Activated CD4-positive, alpha-beta T cell treated with anti-CD3 and anti-CD28 coated beads for 36 hours (primary cell): ENCODE measurements around the gene CENPX. TPM values are rescaled to one million over a fixed set of nuclear protein-coding genes. Genes with fewer than 3 reads are reported as not detected.
A peak's percentile ranks its signal among the peaks of the same experiment; 100 is the strongest.

Experiments
- ATAC-seq: fragments of 200-7000 bp; cut with Tn5 transposase; one replicate; pipeline ENCODE4 v1.10.0; 2021; ENCODE audit warnings: mild to moderate bottlenecking, moderate library complexity
- CTCF ChIA-PET: fragments of 350-600 bp; sonication (Branson Sonifier 250); formaldehyde crosslinking; loops from one replicate; lab custom pipeline; 2021; ENCODE audit warnings: antibody characterized with exemption; lab: Charles Lee
- POLR2A ChIA-PET: fragments of 350-600 bp; sonication (Branson Sonifier 250); formaldehyde crosslinking; loops from one replicate; lab custom pipeline; 2021; ENCODE audit warnings: antibody characterized with exemption, inconsistent platforms; lab: Charles Lee
- DNase-seq: peaks from one replicate; pipeline ENCODE4 v3.0.0-alpha.2; 2020
- H3K27ac Mint-ChIP-seq: one replicate; pipeline ENCODE4 v1.8.0; 2021; ENCODE audit warnings: mixed read lengths
- H3K27me3 Mint-ChIP-seq: one replicate; pipeline ENCODE4 v1.8.0; 2021; ENCODE audit warnings: mixed read lengths
- H3K36me3 Mint-ChIP-seq: one replicate; pipeline ENCODE4 v1.8.0; 2021; ENCODE audit warnings: low read depth, mixed read lengths
- H3K4me1 Mint-ChIP-seq: one replicate; pipeline ENCODE4 v1.8.0; 2021; ENCODE audit warnings: mixed read lengths
- H3K4me3 Mint-ChIP-seq: one replicate; pipeline ENCODE4 v1.8.0; 2021; ENCODE audit warnings: mild to moderate bottlenecking, moderate library complexity, mixed read lengths
- H3K9me3 Mint-ChIP-seq: one replicate; pipeline ENCODE4 v1.8.0; 2021; ENCODE audit warnings: low read depth, mixed read lengths
- intact Hi-C, 2 experiments: fragments of 100-400 bp; cut with DNase I in 1 of 2; cut with micrococcal nuclease in 1 of 2; formaldehyde crosslinking; loops; one replicate each; pipeline versions ENCODE4 v1.14.2 to v1.15.1; 2022 to 2024; cut with DNase I, micrococcal nuclease
- total RNA-seq, 2 experiments: library from RNA; stranded (reverse); gene quantifications; one replicate each; pipeline ENCODE4 v1.2.3, GENCODE V29; 2021

CENPX gene
- total RNA-seq, 2 experiments from 2014 or later = 77.5 to 84.1 TPM

DNA sequence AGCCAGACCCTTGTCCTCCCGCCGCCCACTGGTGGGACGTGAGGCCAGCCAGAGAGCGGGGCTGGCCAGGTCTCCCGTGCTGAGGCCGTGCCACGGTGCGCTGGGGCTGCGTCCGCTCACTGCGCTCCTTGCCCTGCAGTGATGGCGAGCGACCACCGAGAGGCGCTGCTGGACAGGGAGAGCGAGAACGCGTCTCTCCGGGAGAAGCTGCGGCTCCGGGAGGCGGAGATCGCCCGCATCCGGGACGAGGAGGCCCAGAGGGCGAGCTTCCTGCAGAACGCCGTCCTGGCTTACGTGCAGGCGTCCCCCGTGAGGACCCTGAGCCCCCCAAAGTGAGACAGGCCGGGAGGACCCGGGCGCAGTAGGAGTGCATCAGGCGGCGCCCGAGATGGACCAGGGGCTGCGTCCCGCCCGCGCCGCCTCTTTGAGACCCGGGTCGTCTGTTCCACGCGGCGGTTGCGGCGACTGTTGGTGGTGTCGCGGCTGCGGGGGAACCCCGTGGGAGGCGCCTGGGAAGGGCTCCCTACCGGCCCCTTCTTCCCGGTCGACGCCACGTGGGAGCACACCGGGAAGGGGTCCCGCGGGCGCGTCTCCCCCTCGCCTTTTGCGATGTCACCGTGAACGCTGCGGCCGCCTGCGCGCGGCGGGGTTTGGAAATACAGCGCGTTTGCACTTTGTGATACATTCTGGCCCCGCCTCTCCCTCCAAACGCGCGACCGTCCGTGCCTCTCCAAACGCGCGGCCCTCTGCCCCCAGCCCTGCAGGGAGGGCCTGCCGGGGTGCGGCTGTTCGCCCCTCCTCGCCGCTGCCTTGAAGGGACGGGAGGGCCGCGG, 8.0 kb upstream of the CENPX start:
- Mint-ChIP-seq H3K4me1 (peaks cover 13% of the 10 kb centered on the region), H3K9me3 (no peaks in the 10 kb centered on the region), H3K27ac (no peak overlapping the region), H3K36me3 (peaks cover 11% of the 10 kb centered on the region), H3K27me3 (no peaks in the 10 kb centered on the region), H3K4me3 (peak overlapping the region; percentile 67)
- CTCF ChIA-PET = interaction anchor here (0.6 to 3.4 kb wide), 26 partner anchors 10 to 384 kb away, joined by 3 to 35 read pairs (median 3); partner anchors contain the start of genes DUS1L, FASN, MAFG and PYCR1
- POLR2A ChIA-PET = interaction anchor here (0.6 kb wide), 1 partner anchor 537 kb away, joined by 6 read pairs; no protein-coding TSS in a partner anchor
- peak; percentile 79 for ATAC-seq
- intact Hi-C loops = loop anchor here (1.0 to 10.0 kb wide), 8 partner anchors 7 to 467 kb away; partner anchors contain the start of genes FASN (in 2 of the 2), LRRC45 (in 2 of the 2), ALYREF (in 1 of the 2) and ANAPC11 (in 1 of the 2)
- DNase-seq = peak; percentile 92

DNA sequence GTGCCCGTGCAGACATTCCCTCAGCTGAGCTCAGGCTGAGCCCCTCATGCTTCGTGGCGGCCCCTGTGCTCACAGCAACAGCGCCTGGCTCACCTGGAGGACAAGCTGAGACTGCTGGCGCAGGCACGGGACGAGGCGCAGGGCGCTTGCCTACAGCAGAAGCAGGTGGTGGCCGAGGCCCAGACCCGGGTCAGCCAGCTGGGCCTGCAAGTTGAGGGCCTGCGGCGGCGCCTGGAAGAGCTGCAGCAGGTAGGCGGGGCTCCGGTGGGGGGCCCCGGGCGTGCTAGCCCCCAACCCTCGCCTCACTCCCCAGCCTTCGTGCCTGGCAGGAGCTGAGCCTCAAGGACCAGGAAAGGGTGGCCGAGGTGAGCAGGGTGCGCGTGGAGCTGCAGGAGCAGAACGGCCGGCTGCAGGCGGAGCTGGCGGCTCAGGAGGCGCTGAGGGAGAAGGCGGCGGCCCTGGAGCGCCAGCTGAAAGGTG, 7.4 kb upstream of the CENPX start:
- H3K27ac Mint-ChIP-seq = no peak overlapping the region
- H3K4me3 Mint-ChIP-seq = no peak overlapping the region
- POLR2A ChIA-PET = no interaction called here

DNA sequence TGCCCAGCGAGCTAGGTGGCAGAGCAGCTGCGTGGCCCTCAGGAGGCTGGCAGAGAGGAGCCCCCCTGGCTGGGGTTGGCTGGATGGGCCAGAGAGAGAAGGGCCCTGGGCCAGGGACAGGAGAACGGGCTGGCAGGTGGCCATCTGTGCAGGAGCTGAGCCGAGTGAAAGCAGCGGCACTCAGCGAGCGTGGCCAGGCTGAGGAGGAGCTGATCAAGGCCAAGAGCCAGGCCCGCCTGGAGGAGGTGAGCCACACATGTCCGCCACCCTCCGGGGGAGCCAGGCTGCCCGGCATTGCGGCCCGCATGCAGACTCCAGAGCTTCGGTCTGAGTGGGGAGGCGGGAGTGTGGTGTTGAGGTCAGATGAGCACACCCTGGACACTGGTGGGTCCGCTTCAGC, 6.7 kb upstream of the CENPX start:
- Mint-ChIP-seq H3K9me3 (no peaks in the 10 kb centered on the region), H3K4me1 (peaks cover 7% of the 10 kb centered on the region), H3K4me3 (peak overlapping the region; percentile 6), H3K36me3 (peaks cover 4% of the 10 kb centered on the region), H3K27me3 (no peaks in the 10 kb centered on the region), H3K27ac (no peak overlapping the region)
- ChIA-PET CTCF (interaction anchor here (0.8 to 3.4 kb wide), 6 partner anchors 20 to 129 kb away, joined by 3 to 35 read pairs (median 4); partner anchors contain the start of gene DUS1L), POLR2A (no interaction called here)
- ATAC-seq (no peak), DNase-seq (no peak)
- intact Hi-C loops = no loop called here

More for the DNA sequence above, 7.4 kb upstream of the CENPX start:
- Mint-ChIP-seq H3K9me3 (no peaks in the 10 kb centered on the region), H3K27me3 (no peaks in the 10 kb centered on the region), H3K4me1 (peaks cover 7% of the 10 kb centered on the region), H3K36me3 (peaks cover 4% of the 10 kb centered on the region)
- CTCF ChIA-PET = interaction anchor here (0.6 to 3.4 kb wide), 20 partner anchors 9 to 206 kb away, joined by 3 to 35 read pairs (median 3); partner anchors contain the start of genes DUS1L and MAFG
- intact Hi-C loops = loop anchor here (1.0 to 10.0 kb wide), 6 partner anchors 68 to 467 kb away; partner anchors contain the start of gene FASN (in 2 of the 2)
- ATAC-seq (no peak), DNase-seq (no peak)

DNA sequence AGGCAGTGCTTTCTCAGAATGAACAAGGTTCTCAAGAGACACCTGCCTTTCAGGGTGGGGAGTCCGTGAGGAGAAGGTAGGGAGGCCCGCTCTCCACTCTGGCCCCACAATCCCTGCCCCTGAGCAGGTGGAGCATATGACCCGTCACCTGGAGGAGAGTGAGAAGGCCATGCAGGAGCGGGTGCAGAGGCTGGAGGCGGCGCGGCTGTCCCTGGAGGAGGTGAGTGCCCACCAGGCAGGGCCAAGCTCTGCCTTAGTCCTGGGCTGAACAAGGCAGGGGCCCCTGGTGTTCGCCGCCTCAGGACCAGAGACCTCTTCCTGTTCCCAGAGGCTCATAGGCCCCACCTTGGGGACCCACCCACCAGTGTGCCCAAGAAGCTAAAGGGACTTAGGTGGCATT, 6.3 kb upstream of the CENPX start:
- H3K27me3 Mint-ChIP-seq = no peaks in the 10 kb centered on the region
- intact Hi-C loops = no loop called here
- DNase-seq (no peak), ATAC-seq (no peak)
- ChIA-PET CTCF (interaction anchor here (3.0 to 3.4 kb wide), 2 partner anchors 70 to 125 kb away, joined by 8 to 35 read pairs; no protein-coding TSS in a partner anchor), POLR2A (no interaction called here)
- H3K4me1 Mint-ChIP-seq = peaks cover 10% of the 10 kb centered on the region
- no peak overlapping the region for H3K27ac Mint-ChIP-seq
- H3K4me3 Mint-ChIP-seq = no peak overlapping the region
- peaks cover 4% of the 10 kb centered on the region for H3K36me3 Mint-ChIP-seq
- H3K9me3 Mint-ChIP-seq = no peaks in the 10 kb centered on the region

DNA sequence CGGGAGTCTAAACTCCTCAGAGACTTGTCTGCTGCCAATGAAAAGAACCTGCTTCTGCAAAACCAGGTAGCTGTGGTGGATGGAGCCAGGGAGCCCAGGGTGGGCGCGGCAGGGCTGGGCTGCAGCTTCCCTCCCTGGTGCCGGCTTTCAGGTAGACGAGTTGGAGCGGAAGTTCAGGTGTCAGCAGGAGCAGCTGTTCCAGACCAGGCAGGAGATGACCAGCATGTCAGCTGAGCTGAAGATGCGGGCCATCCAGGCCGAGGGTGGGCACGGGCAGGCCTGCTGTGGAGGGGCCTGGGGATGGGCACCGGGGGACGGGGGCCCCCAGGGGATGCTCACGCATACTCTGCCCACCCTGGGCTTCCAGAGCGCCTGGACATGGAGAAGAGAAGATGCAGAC, 5.6 kb upstream of the CENPX start:
- no peaks in the 10 kb centered on the region for H3K9me3 Mint-ChIP-seq
- no peak for ATAC-seq
- POLR2A ChIA-PET = no interaction called here
- H3K27ac Mint-ChIP-seq = no peak overlapping the region
- H3K36me3 Mint-ChIP-seq = peaks cover 4% of the 10 kb centered on the region
- DNase-seq = no peak
- peaks cover 11% of the 10 kb centered on the region for H3K4me1 Mint-ChIP-seq
- no peaks in the 10 kb centered on the region for H3K27me3 Mint-ChIP-seq
- no peak overlapping the region for H3K4me3 Mint-ChIP-seq
- CTCF ChIA-PET = interaction anchor here (0.9 to 1.0 kb wide), 2 partner anchors 9 to 10 kb away, joined by 3 to 5 read pairs; partner anchors contain the start of gene DCXR
- intact Hi-C loops = no loop called here

DNA sequence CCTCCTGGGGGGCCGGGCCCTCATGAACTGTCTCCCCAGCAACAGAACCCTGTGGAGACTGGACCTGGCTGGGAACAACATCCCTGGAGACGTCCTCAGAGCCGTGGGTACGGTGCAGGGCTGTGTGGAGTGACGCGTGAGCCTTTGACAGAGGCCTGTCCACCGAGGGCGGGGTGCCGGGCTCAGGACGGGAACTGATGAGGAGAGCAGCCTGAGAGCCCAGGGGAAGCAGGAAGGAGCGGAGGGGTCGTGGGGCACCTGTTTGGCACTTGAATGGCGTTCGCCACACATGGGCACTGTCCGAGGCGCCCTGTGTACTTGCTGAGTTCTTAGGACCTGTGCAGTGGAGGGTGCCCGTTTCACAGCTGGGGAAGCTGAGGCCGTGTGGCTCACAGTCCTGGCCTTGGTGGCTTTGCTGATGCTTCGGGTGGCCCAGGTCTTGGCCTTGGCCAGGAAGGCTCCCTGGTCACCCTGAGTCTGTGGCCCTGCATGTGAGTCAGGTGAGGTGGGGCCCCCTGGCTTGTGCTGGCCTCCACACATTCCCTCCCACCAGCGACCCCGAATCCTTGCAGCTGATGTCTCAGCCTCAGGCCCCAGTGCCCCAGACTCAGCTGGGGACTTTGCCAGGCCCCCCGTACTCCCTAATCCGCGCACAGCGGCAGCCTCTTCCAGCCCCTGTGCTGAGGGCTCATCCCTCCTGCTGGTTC, 2.9 kb upstream of the CENPX start:
- ChIA-PET CTCF (interaction anchor here (0.8 kb wide), 1 partner anchor 12 kb away, joined by 3 read pairs; the partner anchor contains the start of gene DCXR), POLR2A (interaction anchor here (0.8 to 1.0 kb wide), 2 partner anchors 9 to 73 kb away, joined by 3 read pairs; no protein-coding TSS in a partner anchor)
- no peak for ATAC-seq
- peaks cover 4% of the 10 kb centered on the region for H3K36me3 Mint-ChIP-seq
- H3K9me3 Mint-ChIP-seq = no peaks in the 10 kb centered on the region
- H3K4me3 Mint-ChIP-seq = no peak overlapping the region
- H3K27me3 Mint-ChIP-seq = no peaks in the 10 kb centered on the region
- intact Hi-C loops = no loop called here
- peaks cover 17% of the 10 kb centered on the region for H3K4me1 Mint-ChIP-seq
- no peak overlapping the region for H3K27ac Mint-ChIP-seq
- no peak for DNase-seq

DNA sequence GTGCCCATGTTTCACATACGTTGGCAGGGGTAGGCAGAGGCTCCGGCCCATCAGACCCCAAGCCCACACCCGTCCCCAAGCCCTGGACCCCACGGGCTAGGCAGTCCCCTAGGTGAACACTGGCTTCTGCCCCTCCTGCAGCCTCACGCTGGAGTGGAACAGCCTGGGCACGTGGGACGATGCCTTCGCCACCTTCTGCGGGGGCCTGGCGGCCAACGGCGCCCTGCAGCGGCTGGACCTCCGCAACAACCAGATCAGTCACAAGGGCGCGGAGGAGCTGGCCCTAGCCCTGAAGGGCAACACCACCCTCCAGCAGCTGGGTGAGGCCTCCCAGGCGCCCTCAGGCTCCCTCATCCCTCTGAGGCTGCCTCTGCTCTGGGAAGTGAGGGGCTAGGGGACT, 2.2 kb upstream of the CENPX start:
- Mint-ChIP-seq H3K4me1 (peaks cover 19% of the 10 kb centered on the region), H3K27me3 (no peaks in the 10 kb centered on the region), H3K36me3 (peaks cover 4% of the 10 kb centered on the region), H3K4me3 (no peak overlapping the region), H3K27ac (no peak overlapping the region), H3K9me3 (no peaks in the 10 kb centered on the region)
- ATAC-seq (no peak), DNase-seq (no peak)
- CTCF ChIA-PET = no interaction called here
- POLR2A ChIA-PET = no interaction called here
- intact Hi-C loops = no loop called here

DNA sequence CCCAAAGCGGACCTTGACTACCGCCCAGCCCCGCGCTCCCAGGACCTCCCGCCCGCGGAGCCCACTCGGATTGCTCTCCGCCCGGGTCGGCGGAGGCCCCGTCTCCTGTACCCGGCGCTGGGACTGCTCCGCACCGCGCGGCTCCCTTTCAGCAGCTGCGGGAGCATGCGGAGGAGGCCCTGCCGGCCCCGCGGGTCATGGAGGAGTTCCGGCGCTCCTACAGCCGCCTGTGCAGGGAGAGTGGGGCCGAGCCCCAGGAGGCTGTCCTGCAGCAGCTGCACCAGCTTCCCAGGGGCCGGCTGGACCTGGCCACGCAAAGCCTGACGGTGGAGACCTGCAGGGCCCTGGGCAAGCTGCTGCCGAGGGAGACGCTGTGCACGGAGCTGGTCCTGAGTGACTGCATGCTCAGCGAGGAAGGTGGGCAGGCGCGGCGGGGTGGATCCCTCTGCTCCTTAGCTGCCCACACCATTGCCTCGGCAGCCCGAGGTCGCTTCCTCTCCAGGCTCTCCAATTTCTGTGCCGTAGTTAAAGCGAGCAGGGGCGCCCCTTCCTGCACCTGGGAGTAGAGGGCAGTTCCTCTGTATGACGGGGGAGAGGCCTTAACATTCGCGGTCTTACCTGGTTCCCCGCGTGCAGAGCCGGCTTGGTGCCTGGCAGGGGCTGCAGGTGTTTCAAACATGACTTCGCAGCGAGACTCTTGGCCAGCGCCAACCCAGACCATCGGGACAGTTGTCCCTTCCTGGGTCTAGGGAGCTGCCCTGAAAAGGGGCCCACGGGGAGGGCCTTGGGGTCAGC, 966 bp upstream of the CENPX start:
- ChIA-PET CTCF (interaction anchor here (1.4 to 5.1 kb wide), 3 partner anchors 11 to 64 kb away, joined by 7 to 54 read pairs (median 16); partner anchors contain the start of genes DCXR and NOTUM), POLR2A (interaction anchor here (0.5 to 1.5 kb wide), 4 partner anchors 14 to 151 kb away, joined by 3 to 9 read pairs (median 3); partner anchors contain the start of gene DCXR)
- DNase-seq = peak; percentile 50
- Mint-ChIP-seq H3K4me1 (peaks cover 14% of the 10 kb centered on the region), H3K4me3 (peak overlapping the region; percentile 84), H3K36me3 (no peaks in the 10 kb centered on the region), H3K9me3 (no peaks in the 10 kb centered on the region), H3K27me3 (no peaks in the 10 kb centered on the region), H3K27ac (no peak overlapping the region)
- no peak for ATAC-seq
- intact Hi-C loops = loop anchor here (1.0 to 2.0 kb wide), 17 partner anchors 8 to 625 kb away; partner anchors contain the start of genes DCXR (in 2 of the 2), RAC3 (in 2 of the 2), ALYREF (in 1 of the 2) and ANAPC11 (in 1 of the 2)

DNA sequence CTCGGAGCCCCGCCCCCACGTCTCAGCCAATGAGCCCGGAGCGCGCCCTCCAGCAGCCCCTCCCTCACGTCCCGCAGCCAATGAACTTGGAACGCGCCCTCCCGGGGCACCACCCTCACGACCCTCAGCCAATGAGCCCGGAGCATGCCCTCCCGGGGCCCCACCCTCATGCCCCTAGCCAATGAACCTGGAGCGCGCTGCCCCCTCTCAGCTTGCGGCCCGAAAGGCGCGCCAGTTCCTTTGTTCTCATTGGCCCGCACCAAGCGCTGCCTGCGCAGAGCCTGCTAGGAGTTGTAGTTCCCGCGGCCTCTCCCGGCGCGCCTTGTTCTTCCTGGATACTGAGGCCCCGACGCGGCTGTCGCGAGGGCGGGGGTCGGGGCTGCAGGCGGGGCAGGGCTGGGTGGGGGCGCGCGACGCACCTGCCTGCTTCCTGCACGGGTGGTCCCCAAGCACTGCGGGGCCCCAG, 336 bp upstream of the CENPX start, which contains the start of gene LRRC45:
Gene LRRC45, plus strand, starts transcription at position 325 of the 466 bp plus-strand sequence. CDS start 339 bp downstream, outside the sequence.
- ATAC-seq (peak; percentile 97), DNase-seq (peak; percentile 100)
- Mint-ChIP-seq H3K36me3 (no peaks in the 10 kb centered on the region), H3K27me3 (no peaks in the 10 kb centered on the region), H3K4me3 (peak within 1 kb of the TSS; percentile 84), H3K27ac (peak within 1 kb of the TSS; percentile 76), H3K9me3 (no peaks in the 10 kb centered on the region), H3K4me1 (peaks cover 14% of the 10 kb centered on the region)
- POLR2A ChIA-PET = interaction anchor here (0.5 to 1.5 kb wide), 8 partner anchors 12 to 192 kb away, joined by 3 to 9 read pairs (median 3); partner anchors contain the start of gene DCXR
- intact Hi-C loops = loop anchor here (1.0 to 2.0 kb wide), 19 partner anchors 8 to 626 kb away; partner anchors contain the start of genes DCXR (in 2 of the 2), RAC3 (in 2 of the 2), ALYREF (in 1 of the 2) and ANAPC11 (in 1 of the 2)
- CTCF ChIA-PET = interaction anchor here (0.7 to 5.1 kb wide), 5 partner anchors 12 to 75 kb away, joined by 3 to 54 read pairs (median 7); partner anchors contain the start of genes DCXR, FASN and NOTUM
